ENCODE results near the gene IGLL1. TPM values are rescaled to one million over a fixed set of nuclear protein-coding genes. Genes with fewer than 3 reads are reported as not detected.

Gene IGLL1
- total RNA-seq, 2 donors from 2014 or later = not detected

DNA sequence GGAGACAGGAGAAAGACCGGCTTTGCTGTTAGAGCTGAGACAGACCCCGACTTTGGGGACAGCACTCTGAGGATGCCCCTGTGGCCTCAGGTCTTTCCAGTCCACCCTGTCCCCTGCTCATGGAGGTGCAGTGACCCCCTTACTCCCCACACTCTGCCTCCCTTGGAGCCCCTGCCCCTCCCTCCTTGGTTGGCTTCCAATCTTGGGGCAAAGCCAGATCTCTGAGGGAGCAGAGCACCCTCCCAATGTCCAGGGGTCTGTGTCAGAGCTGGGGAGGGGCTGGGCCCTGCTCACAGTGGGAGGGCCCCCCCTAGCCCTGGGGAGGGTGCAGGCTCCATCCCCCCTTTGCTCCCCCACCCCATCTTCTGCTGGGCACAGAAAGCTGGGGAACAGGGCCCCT, 50.0 kb downstream of the IGLL1 start:
- Histone ChIP-seq H3K4me3 (no peak overlapping the region), H3K4me1 (peaks cover 10% of the 10 kb centered on the region), H3K27ac (no peak overlapping the region), H3K36me3 (replicated peaks in 1 of 2; ENCODE audit: insufficient read depth in 1 of 2, low read depth in 2 of 2) (no peaks in the 10 kb centered on the region), H3K27me3 (no peaks in the 10 kb centered on the region), H3K9me3 (no peaks in the 10 kb centered on the region)
- TF ChIP-seq, protein P1, sequence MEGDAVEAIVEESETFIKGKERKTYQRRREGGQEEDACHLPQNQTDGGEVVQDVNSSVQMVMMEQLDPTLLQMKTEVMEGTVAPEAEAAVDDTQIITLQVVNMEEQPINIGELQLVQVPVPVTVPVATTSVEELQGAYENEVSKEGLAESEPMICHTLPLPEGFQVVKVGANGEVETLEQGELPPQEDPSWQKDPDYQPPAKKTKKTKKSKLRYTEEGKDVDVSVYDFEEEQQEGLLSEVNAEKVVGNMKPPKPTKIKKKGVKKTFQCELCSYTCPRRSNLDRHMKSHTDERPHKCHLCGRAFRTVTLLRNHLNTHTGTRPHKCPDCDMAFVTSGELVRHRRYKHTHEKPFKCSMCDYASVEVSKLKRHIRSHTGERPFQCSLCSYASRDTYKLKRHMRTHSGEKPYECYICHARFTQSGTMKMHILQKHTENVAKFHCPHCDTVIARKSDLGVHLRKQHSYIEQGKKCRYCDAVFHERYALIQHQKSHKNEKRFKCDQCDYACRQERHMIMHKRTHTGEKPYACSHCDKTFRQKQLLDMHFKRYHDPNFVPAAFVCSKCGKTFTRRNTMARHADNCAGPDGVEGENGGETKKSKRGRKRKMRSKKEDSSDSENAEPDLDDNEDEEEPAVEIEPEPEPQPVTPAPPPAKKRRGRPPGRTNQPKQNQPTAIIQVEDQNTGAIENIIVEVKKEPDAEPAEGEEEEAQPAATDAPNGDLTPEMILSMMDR (IDR thresholded peaks at IDR 0.05) = no peak
- no peak for TF ChIP-seq POLR2A (IDR thresholded peaks at IDR 0.05)
- WGBS, 2 donors = 73 to 87% methylated on average over 2 of the region's 2 CpGs
- ATAC-seq = no peak
- no peak for DNase-seq
- intact Hi-C loops (cut with DNase I) = loop anchor here (10.0 kb wide), 3 partner anchors 95 to 315 kb away; no protein-coding TSS in a partner anchor

DNA sequence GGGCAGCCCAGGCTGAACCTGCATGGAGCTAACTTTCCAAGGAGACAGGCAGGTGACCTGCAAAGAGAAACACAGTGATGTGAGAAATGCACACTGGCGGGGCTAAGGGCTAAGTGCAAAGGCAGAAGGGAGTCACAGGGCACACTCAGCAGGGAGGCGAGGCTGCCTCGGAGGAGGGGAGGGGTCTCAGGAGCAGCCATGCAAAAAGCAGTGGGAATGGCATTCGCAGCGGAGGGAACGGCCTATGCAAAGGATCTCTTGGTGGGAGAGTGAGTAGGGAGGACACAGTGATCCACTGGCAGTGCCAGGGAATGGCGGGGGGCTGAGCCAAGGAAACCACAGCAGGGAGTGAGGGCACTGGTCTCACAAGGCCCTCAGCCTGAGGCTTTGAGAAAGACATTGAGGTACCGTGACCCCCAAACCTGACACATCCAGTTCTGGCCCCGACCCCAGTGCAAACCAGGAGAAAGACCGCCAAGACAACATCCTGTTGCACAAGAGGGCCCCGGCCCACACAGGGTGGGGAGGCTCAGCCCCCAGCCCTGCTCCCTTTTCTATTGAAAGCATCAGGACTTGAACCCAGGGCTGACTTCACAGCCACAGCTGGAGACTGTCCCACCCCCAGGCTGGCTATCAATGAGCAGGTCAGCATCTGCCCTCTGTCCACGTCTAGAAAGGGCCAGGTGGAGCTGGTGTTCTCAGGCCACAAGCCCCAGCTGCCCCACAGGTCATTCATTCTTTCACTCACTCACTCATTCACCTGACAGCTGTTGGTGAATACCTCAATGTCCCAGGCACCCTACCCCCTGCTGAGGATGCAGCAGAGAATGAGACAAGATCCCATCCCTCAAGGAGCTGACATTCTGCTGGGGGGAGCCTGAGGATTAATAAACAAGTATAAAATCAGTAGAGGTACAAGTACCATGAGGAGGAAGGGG, 50.7 kb downstream of the IGLL1 start:
- intact Hi-C loops (cut with DNase I) = loop anchor here (10.0 kb wide), 3 partner anchors 95 to 315 kb away; no protein-coding TSS in a partner anchor
- H3K4me1 ChIP-seq = peaks cover 10% of the 10 kb centered on the region
- no peak overlapping the region for H3K27ac ChIP-seq
- H3K36me3 ChIP-seq (replicated peaks in 1 of 2; ENCODE audit: insufficient read depth in 1 of 2, low read depth in 2 of 2) = no peaks in the 10 kb centered on the region
- no peak overlapping the region for H3K4me3 ChIP-seq
- 67 to 68% methylated on average over 7 to 12 of the region's 12 CpGs for WGBS, 2 donors
- ATAC-seq = no peak
- TF ChIP-seq, protein P1 (IDR thresholded peaks at IDR 0.05) = no peak
- TF ChIP-seq POLR2A (IDR thresholded peaks at IDR 0.05) = no peak
- DNase-seq = no peak
- no peaks in the 10 kb centered on the region for H3K27me3 ChIP-seq
- no peaks in the 10 kb centered on the region for H3K9me3 ChIP-seq

DNA sequence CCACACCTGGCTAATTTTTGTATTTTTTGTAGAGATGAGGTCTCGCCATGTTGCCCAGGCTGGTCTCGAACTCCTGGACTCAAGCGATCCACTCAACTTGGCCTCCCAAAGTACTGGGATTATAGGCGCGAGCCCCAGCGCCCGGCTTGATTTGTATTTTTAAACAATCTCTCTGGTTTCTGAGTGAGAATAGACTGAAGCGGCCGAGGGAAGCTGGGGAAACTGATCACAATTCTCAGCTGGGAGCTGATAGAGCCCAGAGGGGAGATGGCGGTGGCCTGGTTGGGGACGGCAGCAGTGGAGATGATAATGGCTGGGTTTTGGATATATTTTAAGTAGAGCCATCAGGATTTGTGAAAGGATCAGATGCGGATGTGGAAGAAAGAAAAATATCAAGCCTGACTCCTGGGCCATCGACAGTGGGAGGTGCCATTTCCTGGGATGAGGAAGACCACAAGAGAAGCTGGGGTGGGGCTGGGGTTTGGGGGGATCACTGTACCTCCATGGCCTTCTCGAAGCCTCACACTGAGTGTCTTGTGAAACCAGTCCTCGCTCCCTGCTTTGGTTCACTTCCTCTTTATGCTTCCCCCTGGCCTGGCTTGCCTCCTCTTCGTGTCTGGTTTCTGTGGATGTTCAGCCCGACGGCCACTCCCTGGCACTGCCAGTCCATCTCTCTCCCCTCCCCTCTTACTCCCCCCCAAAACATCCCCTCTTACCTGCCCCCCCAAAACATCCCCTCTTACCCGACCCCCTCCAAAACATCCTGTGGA, 51.9 kb downstream of the IGLL1 start:
- no peaks in the 10 kb centered on the region for H3K27me3 ChIP-seq
- intact Hi-C loops (cut with DNase I) = no loop called here
- TF ChIP-seq, protein P1 (IDR thresholded peaks at IDR 0.05) = no peak
- TF ChIP-seq POLR2A (IDR thresholded peaks at IDR 0.05) = no peak
- H3K36me3 ChIP-seq (replicated peaks in 1 of 2; ENCODE audit: insufficient read depth in 1 of 2, low read depth in 2 of 2) = no peaks in the 10 kb centered on the region
- H3K4me3 ChIP-seq = no peak overlapping the region
- H3K4me1 ChIP-seq = peaks cover 10% of the 10 kb centered on the region
- H3K9me3 ChIP-seq = no peaks in the 10 kb centered on the region
- WGBS, 2 donors = 74 to 79% methylated on average over 19 of the region's 19 CpGs
- peak overlapping the region in 2 of 4 donors; percentile 54 to 59 for H3K27ac ChIP-seq
- ATAC-seq (no peak), DNase-seq (no peak)

DNA sequence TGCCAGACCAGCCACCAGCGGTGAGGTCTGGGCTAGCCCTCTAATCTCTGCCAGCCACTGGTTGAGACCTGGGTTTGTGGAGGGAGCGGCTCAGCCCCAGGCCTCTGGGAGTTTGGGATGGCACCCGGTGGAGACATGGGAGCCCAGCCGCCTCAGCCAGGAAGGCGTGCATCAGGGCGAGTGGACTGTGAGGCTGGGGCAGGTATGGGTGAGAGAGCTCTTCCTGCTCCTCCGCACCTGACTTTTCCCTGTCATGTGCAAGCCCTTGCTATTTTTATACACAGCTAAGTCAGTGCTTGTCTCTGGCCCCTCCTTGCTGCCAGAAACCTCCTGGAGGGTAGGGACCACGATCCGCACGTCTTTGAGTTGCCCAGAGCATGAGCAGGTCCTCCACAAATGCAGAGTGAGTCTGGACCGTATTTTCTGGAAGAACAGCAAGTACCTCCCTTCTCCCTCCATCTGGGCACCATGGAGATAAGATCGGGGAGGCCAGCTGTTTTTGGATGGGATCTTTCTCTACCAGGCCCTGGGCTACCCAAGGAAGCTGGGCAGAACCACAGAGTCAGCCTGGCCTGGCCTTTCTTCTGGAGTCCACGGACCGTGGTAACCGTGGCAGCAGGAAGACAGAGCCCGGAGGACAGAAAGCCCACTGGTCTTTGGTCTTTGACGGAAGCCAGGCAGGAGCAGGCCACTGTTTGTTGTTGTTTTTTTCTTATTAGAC, 53.3 kb downstream of the IGLL1 start:
- DNase-seq (no peak), ATAC-seq (no peak)
- no peak overlapping the region for H3K4me3 ChIP-seq
- peaks cover 0 to 4% of the 10 kb centered on the region in 2 donors for H3K27me3 ChIP-seq
- 63 to 77% methylated on average over 16 to 17 of the region's 17 CpGs for WGBS, 2 donors
- peak overlapping the region in 3 of 4 donors; percentile 51 to 59 (median 54) for H3K27ac ChIP-seq
- H3K4me1 ChIP-seq = peaks cover 22% of the 10 kb centered on the region
- TF ChIP-seq, protein P1 (IDR thresholded peaks at IDR 0.05) = no peak
- no peak for TF ChIP-seq POLR2A (IDR thresholded peaks at IDR 0.05)
- H3K9me3 ChIP-seq = no peaks in the 10 kb centered on the region
- no peaks in the 10 kb centered on the region for H3K36me3 ChIP-seq (replicated peaks in 1 of 2; ENCODE audit: insufficient read depth in 1 of 2, low read depth in 2 of 2)
- intact Hi-C loops (cut with DNase I) = no loop called here
